Colonic mucosa (tissue), 4 donors: ENCODE results near the gene CLCN2. TPM values are rescaled to one million over a fixed set of nuclear protein-coding genes. Genes with fewer than 3 reads are reported as not detected.

Experiments used
- DNase-seq: peaks from one replicate; pipeline ENCODE4 v3.0.0-alpha.2; 2020
- H3K27ac ChIP-seq: fragments of 200-600 bp; one replicate; pipeline ENCODE4 v1.8.0; 2021
- H3K27me3 ChIP-seq: fragments of 200-600 bp; one replicate; pipeline ENCODE4 v1.8.0; 2021
- H3K36me3 ChIP-seq: fragments of 200-600 bp; one replicate; pipeline ENCODE4 v1.8.0; 2021
- H3K4me1 ChIP-seq: fragments of 200-600 bp; one replicate; pipeline ENCODE4 v1.8.0; 2021; ENCODE audit warnings: mild to moderate bottlenecking
- H3K4me3 ChIP-seq: fragments of 200-600 bp; one replicate; pipeline ENCODE4 v1.8.0; 2021
- H3K9ac ChIP-seq, 2 donors: one replicate each; pipeline ENCODE4 v1.7.0; 2013; ENCODE audit warnings: control low read depth in 2 of 2, low read depth in 2 of 2, low read length in 2 of 2
- H3K9me3 ChIP-seq: fragments of 200-600 bp; one replicate; pipeline ENCODE4 v1.8.0; 2021
- CTCF ChIP-seq: fragments of 200-600 bp; IDR thresholded peaks from one replicate; pipeline ENCODE4 v1.8.0; 2022; ENCODE audit warnings: antibody characterized with exemption, mild to moderate bottlenecking
- intact Hi-C: fragments of 100-400 bp; cut with DNase I; formaldehyde crosslinking; loops from one replicate; pipeline ENCODE4 v1.14.1; 2022
- total RNA-seq, 2 donors: library from RNA; stranded (reverse); fragmentation: NEBNext Ultra II Directional in 1 of 2; extraction: Animal tissue kit (Norgen Biotek cat#: 25700) in 1 of 2; gene quantifications; one replicate each; pipeline ENCODE4 v1.2.1, GENCODE V29; 2021
- donor health status: healthy.
- donor health status: DM: no; HTN: no; CAD: no.
- donor health status: DM: no; HTN: no; CAD: no.

CLCN2 gene
- total RNA-seq, 2 donors from 2014 or later: 61.1 to 71.6 TPM

- peaks cover 10% of the 10 kb centered on the region for H3K4me1 ChIP-seq
- H3K9ac ChIP-seq: peak overlapping the region; percentile 90 to 99
- no peak for DNase-seq
- intact Hi-C loops: no loop called here
- peak overlapping the region; percentile 99 for H3K27ac ChIP-seq
- no peaks in the 10 kb centered on the region for H3K9me3 ChIP-seq
- H3K27me3 ChIP-seq: no peaks in the 10 kb centered on the region
- TF ChIP-seq CTCF: no peak
- H3K36me3 ChIP-seq: no peaks in the 10 kb centered on the region
- peak overlapping the region; percentile 87 for H3K4me3 ChIP-seq
Observed at GRCh38 chr3:184360929-184361531, 375 bp downstream of the CLCN2 start.

DNA sequence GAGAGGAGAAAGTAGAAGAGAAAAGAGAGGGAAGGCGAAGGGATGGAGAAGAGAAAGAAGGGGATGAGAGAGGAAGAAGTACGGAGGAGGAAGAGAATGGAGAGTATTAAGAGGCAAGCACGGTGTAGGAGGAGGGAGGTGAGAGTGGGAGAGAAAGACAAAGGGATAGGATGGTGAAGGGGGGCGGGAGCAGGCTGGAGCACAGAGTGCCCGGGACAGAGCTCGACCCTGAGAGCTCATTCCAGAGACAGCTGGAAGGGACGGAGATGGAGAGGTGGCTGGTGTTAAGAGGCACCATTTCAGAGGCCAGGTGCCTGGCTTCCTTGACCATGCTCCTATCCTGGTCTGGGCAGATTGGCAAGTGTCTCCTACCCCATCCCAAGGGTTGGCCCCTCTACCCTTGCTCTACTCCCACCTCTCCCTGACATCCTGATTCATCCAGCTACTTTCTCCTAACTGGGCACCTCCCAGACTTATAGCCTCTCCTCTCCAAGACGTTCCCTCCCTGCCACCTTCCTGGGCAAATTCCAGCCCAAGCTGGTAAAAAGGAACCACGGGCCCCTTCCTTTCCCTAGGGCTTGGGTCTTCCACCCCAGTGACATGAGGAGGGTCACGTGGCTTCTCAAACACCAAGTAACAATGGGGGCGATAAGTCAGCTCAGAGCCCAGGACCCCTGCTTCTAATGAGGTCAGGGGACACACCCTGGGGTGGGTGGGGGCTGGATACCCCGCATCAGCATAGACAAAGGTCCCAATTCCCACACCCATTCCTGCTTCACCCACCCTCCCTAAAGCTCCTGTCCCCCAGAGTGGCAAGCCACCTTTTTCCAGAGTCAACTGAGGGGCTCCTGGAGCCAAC lies 1.1 kb downstream of the CLCN2 start:
- no peak for TF ChIP-seq CTCF
- Histone ChIP-seq H3K27ac (peak overlapping the region; percentile 99), H3K9me3 (no peaks in the 10 kb centered on the region), H3K4me1 (peaks cover 10% of the 10 kb centered on the region), H3K36me3 (no peaks in the 10 kb centered on the region), H3K27me3 (no peaks in the 10 kb centered on the region), H3K9ac (peak overlapping the region; percentile 90 to 99), H3K4me3 (peak overlapping the region; percentile 87)
- DNase-seq: no peak
- intact Hi-C loops: no loop called here

DNA sequence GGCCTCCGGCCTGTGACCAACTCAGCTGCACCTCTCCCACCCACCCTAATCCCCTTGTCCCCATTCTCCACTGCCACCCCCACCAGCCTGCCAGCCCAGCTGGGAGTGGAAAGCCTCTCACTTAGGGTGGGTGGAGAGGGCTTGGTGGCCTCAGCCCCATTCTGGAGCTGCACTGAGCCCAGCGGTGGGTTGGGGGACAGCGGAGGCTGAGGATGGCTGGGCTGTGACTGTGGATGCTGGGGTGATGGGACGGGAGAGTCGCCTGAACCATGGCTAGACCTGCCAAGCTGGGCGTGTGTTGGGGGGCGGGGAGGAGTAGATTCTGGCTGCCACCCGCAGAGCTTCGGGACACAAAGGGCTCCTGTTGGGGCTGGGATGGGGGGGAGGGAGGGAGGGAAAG lies 1.8 kb downstream of the CLCN2 start:
- DNase-seq: no peak
- no peaks in the 10 kb centered on the region for H3K9me3 ChIP-seq
- intact Hi-C loops: no loop called here
- H3K9ac ChIP-seq: no peak overlapping the region
- peaks cover 10% of the 10 kb centered on the region for H3K4me1 ChIP-seq
- no peaks in the 10 kb centered on the region for H3K36me3 ChIP-seq
- no peak for TF ChIP-seq CTCF
- H3K27me3 ChIP-seq: no peaks in the 10 kb centered on the region
- H3K4me3 ChIP-seq: no peak overlapping the region
- H3K27ac ChIP-seq: no peak overlapping the region

- Histone ChIP-seq H3K9me3 (no peaks in the 10 kb centered on the region), H3K27me3 (no peaks in the 10 kb centered on the region), H3K4me1 (peaks cover 5% of the 10 kb centered on the region), H3K4me3 (no peak overlapping the region), H3K27ac (no peak overlapping the region), H3K9ac (no peak overlapping the region), H3K36me3 (no peaks in the 10 kb centered on the region)
- TF ChIP-seq CTCF: no peak
- intact Hi-C loops: no loop called here
- DNase-seq: no peak
Observed at GRCh38 chr3:184358921-184359350, 2.5 kb downstream of the CLCN2 start.

GRCh38 chr3:184358124-184358767 lies 3.2 kb downstream of the CLCN2 start:
- no peak for DNase-seq
- peaks cover 5% of the 10 kb centered on the region for H3K4me1 ChIP-seq
- H3K27ac ChIP-seq: no peak overlapping the region

More at GRCh38 chr3:184358124-184358767, 3.2 kb downstream of the CLCN2 start:
- H3K9me3 ChIP-seq: no peaks in the 10 kb centered on the region
- TF ChIP-seq CTCF: no peak
- intact Hi-C loops: no loop called here
- H3K36me3 ChIP-seq: no peaks in the 10 kb centered on the region
- no peaks in the 10 kb centered on the region for H3K27me3 ChIP-seq
- H3K9ac ChIP-seq: no peak overlapping the region
- no peak overlapping the region for H3K4me3 ChIP-seq
